IMR-90 (cell line): ENCODE data around the gene ENAH. TPM values are rescaled to one million over a fixed set of nuclear protein-coding genes. Genes with fewer than 3 reads are reported as not detected.

Experiments
- ATAC-seq: fragments of 200-7000 bp; cut with Tn5 transposase; 2 replicates; pipeline ENCODE4 v1.9.1; 2020; ENCODE audit warnings: low read depth, mild to moderate bottlenecking, moderate library complexity
- BruUV-seq: library from RNA; stranded (reverse); fragments of 400-500 nt; replicated peaks from 2 replicates; lab custom pipeline; 2021; lab: Mats Ljungman, UMichigan
- CTCF ChIA-PET: fragments of 300-600 bp; formaldehyde crosslinking; extraction: SDS; loops from one replicate; lab custom pipeline; 2021; ENCODE audit warnings: antibody characterized with exemption; lab: Yijun Ruan, JAX
- POLR2A ChIA-PET: fragments of 300-600 bp; sonication (Branson Sonifier 250); formaldehyde crosslinking; loops from one replicate; lab custom pipeline; 2022; ENCODE audit warnings: antibody characterized with exemption; ENCODE audit not compliant: unreplicated experiment; lab: Charles Lee
- DNase-seq: peaks from one replicate; pipeline ENCODE4 v3.0.0; 2013
- H2AFZ ChIP-seq: replicated peaks from 2 replicates; pipeline ENCODE3; 2013; ENCODE audit warnings: low read length, mild to moderate bottlenecking; ENCODE audit not compliant: poor library complexity
- H2AK5ac ChIP-seq: 2 replicates; pipeline ENCODE4 v1.6.1; 2013; ENCODE audit warnings: low read depth, low read length, inconsistent platforms
- H2AK9ac ChIP-seq: replicated peaks from 2 replicates; pipeline ENCODE3; 2013; ENCODE audit warnings: mild to moderate bottlenecking, low read depth, low read length, moderate library complexity; ENCODE audit not compliant: poor library complexity
- H2BK120ac ChIP-seq: 2 replicates; pipeline ENCODE4 v1.6.1; 2013; ENCODE audit warnings: low read depth, low read length, inconsistent platforms
- H2BK15ac ChIP-seq: 3 replicates; pipeline ENCODE4 v1.6.1; 2013; ENCODE audit warnings: low read depth, low read length, inconsistent platforms
- H2BK20ac ChIP-seq: 2 replicates; pipeline ENCODE4 v1.6.1; 2013; ENCODE audit warnings: low read depth, mild to moderate bottlenecking, inconsistent platforms, low read length, moderate library complexity
- H2BK5ac ChIP-seq: 2 replicates; pipeline ENCODE4 v1.6.1; 2013; ENCODE audit warnings: mild to moderate bottlenecking, low read depth, low read length, inconsistent platforms; ENCODE audit not compliant: poor library complexity, severe bottlenecking
- H3K14ac ChIP-seq: replicated peaks from 2 replicates; pipeline ENCODE4 v1.6.1; 2013; ENCODE audit warnings: low read depth, low read length, inconsistent platforms
- H3K18ac ChIP-seq: 2 replicates; pipeline ENCODE4 v1.6.1; 2013; ENCODE audit warnings: low read depth, low read length, control low read depth
- H3K23ac ChIP-seq: 2 replicates; pipeline ENCODE4 v1.6.1; 2013; ENCODE audit warnings: low read depth, low read length, inconsistent platforms
- H3K27ac ChIP-seq: 2 replicates; pipeline ENCODE4 v1.5.1; 2013; ENCODE audit warnings: mild to moderate bottlenecking, control low read depth, low read length; ENCODE audit not compliant: insufficient read depth
- H3K27me3 ChIP-seq: 2 replicates; pipeline ENCODE4 v1.6.1; 2013; ENCODE audit warnings: low read length; ENCODE audit not compliant: control insufficient read depth, insufficient read depth
- H3K36me3 ChIP-seq: 2 replicates; pipeline ENCODE4 v1.6.1; 2013; ENCODE audit warnings: low read length, mixed read lengths; ENCODE audit not compliant: control insufficient read depth, insufficient read depth
- H3K4ac ChIP-seq: 2 replicates; pipeline ENCODE4 v1.6.1; 2013; ENCODE audit warnings: low read depth, low read length, inconsistent platforms
- H3K4me1 ChIP-seq: 2 replicates; pipeline ENCODE4 v1.6.1; 2013; ENCODE audit warnings: low read length, mixed read lengths; ENCODE audit not compliant: control insufficient read depth, insufficient read depth
- H3K4me2 ChIP-seq: 2 replicates; pipeline ENCODE4 v1.6.1; 2013; ENCODE audit warnings: low read depth, mild to moderate bottlenecking, control low read depth, low read length, moderate library complexity
- H3K4me3 ChIP-seq: 2 replicates; pipeline ENCODE4 v1.5.1; 2013; ENCODE audit warnings: low read depth, mild to moderate bottlenecking, control low read depth, low read length, moderate library complexity; ENCODE audit not compliant: insufficient read depth
- H3K56ac ChIP-seq: 2 replicates; pipeline ENCODE4 v1.6.1; 2013; ENCODE audit warnings: low read length, inconsistent platforms; ENCODE audit not compliant: insufficient read depth; ENCODE audit errors: extremely low read depth
- H3K79me1 ChIP-seq, 2 experiments: 2 replicates each; pipeline ENCODE4 v1.6.1; 2013; ENCODE audit warnings: low read length in 2 of 2, inconsistent platforms in 1 of 2, low read depth in 1 of 2
- H3K9ac ChIP-seq: 2 replicates; pipeline ENCODE4 v1.6.1; 2013; ENCODE audit warnings: low read depth, low read length, control low read depth
- H3K9me1 ChIP-seq: 2 replicates; pipeline ENCODE4 v1.6.1; 2013; ENCODE audit warnings: low read length, inconsistent platforms; ENCODE audit not compliant: insufficient read depth
- H3K9me3 ChIP-seq: 2 replicates; pipeline ENCODE4 v1.6.1; 2013; ENCODE audit warnings: low read length; ENCODE audit not compliant: control insufficient read depth, insufficient read depth
- H4K20me1 ChIP-seq: 2 replicates; pipeline ENCODE4 v1.6.1; 2013; ENCODE audit warnings: low read length, inconsistent platforms; ENCODE audit not compliant: insufficient read depth
- H4K5ac ChIP-seq: 2 replicates; pipeline ENCODE4 v1.6.1; 2013; ENCODE audit warnings: mild to moderate bottlenecking, low read depth, low read length, control low read depth
- H4K8ac ChIP-seq, 2 experiments: 2 replicates each; pipeline ENCODE4 v1.6.1; 2013; ENCODE audit warnings: low read depth in 2 of 2, low read length in 2 of 2, control low read depth in 1 of 2, inconsistent platforms in 1 of 2
- H4K91ac ChIP-seq: 2 replicates; pipeline ENCODE4 v1.6.1; 2013; ENCODE audit warnings: low read depth, low read length, inconsistent platforms; ENCODE audit not compliant: insufficient read depth
- CHD1 ChIP-seq: IDR thresholded peaks from 2 replicates; pipeline ENCODE4 v1.6.1; 2012; ENCODE audit warnings: low read depth, low read length, improper control_type of control experiment
- ELK1 ChIP-seq: fragments of 150-350 bp; IDR thresholded peaks from 2 replicates; pipeline ENCODE4 v1.6.1; 2016; ENCODE audit warnings: low read depth, mild to moderate bottlenecking, low read length, moderate library complexity, borderline replicate concordance
- RCOR1 ChIP-seq: IDR thresholded peaks from 2 replicates; pipeline ENCODE4 v1.6.1; 2012; ENCODE audit warnings: mild to moderate bottlenecking, low read length, improper control_type of control experiment; ENCODE audit not compliant: insufficient replicate concordance
- RFX5 ChIP-seq: IDR thresholded peaks from 2 replicates; pipeline ENCODE4 v1.8.0; 2012; ENCODE audit warnings: low read depth, mild to moderate bottlenecking, low read length, moderate library complexity
- USF2 ChIP-seq: fragments of 150-350 bp; IDR thresholded peaks from 2 replicates; pipeline ENCODE4 v1.6.1; 2017; ENCODE audit warnings: mild to moderate bottlenecking, antibody characterized with exemption, low read length, low read depth
- WGBS, 2 experiments: methylation state at CpG; one replicate each; pipeline versions ENCODE4 v1.1.5 to v1.1.7; 2013; ENCODE audit warnings: missing lambda C conversion rate in 2 of 2; ENCODE audit not compliant: insufficient read length in 1 of 2; ENCODE audit errors: extremely low coverage in 2 of 2; 5-methylcytosine and 5-hydroxymethylcytosine counted together
- dilution Hi-C: fragments of 300-500 bp; cut with HindIII; formaldehyde crosslinking; loops from one replicate; pipeline ENCODE4 v1.14.3; 2018; ENCODE audit warnings: low sequenced_read_pairs; ENCODE audit not compliant: unreplicated experiment
- in situ Hi-C: fragments of 300-500 bp; cut with MboI; formaldehyde crosslinking; loops from 3 replicates; pipeline ENCODE4 v1.14.3; 2019; ENCODE audit warnings: low sequenced_read_pairs, inconsistent platforms, mixed read lengths
- intact Hi-C: fragments of 100-400 bp; cut with micrococcal nuclease; formaldehyde crosslinking; loops from 2 replicates; pipeline ENCODE4 v1.10.0; 2022
- polyA plus RNA-seq, 3 experiments: library from polyadenylated mRNA; depleted of rRNA; stranded (reverse); fragments of >200 nt; gene quantifications; 2 replicates each; pipeline ENCODE4 v1.2.3, GENCODE V29; 2012; ENCODE audit warnings: low replicate concordance in 1 of 3
- total RNA-seq: library from RNA; depleted of rRNA; stranded (reverse); fragments of >200 nt; gene quantifications from 2 replicates; pipeline ENCODE4 v1.2.3, GENCODE V29; 2012
- TF ChIP-seq, protein P1 (sequence below): conservative IDR thresholded peaks from 2 replicates; pipeline ENCODE4 v1.5.1; 2012; ENCODE audit warnings: mild to moderate bottlenecking, low read depth, low read length, improper control_type of control experiment

The ENAH gene
- total and polyA plus RNA-seq, 2 of the 4 experiments (the other 2 are of a cell fraction): 61.3 to 86.9 TPM

- CTCF ChIA-PET: no interaction called here
- dilution Hi-C loops: loop anchor here (25.0 kb wide), 1 partner anchor 536 kb away; the partner anchor contains the start of gene SDE2
- Histone ChIP-seq H3K4me3 (no peak overlapping the region), H2AK9ac (peak overlapping the region; percentile 13), H3K36me3 (no peaks in the 10 kb centered on the region), H2AK5ac (no peak overlapping the region), H3K9ac (no peak overlapping the region), H4K20me1 (peaks cover 3% of the 10 kb centered on the region; the same call in 1 of the 2 replicates), H3K23ac (no peak overlapping the region), H3K4ac (no peak overlapping the region), H2BK15ac (no peak overlapping the region), H3K14ac (no peak overlapping the region), H4K5ac (no peak overlapping the region), H3K18ac (no peak overlapping the region), H4K8ac (no peak overlapping the region), H3K9me3 (no peaks in the 10 kb centered on the region), H2BK20ac (no peak overlapping the region), H3K27me3 (no peaks in the 10 kb centered on the region), H2BK120ac (no peak overlapping the region), H3K4me2 (no peak overlapping the region), H2AFZ (no peak overlapping the region), H3K79me1 (no peaks in the 10 kb centered on the region), H3K56ac (no peak overlapping the region), H4K91ac (no peak overlapping the region), H3K27ac (no peak overlapping the region), H3K4me1 (peaks cover 9% of the 10 kb centered on the region), H3K9me1 (peaks cover 3% of the 10 kb centered on the region; the same call in 1 of the 2 replicates), H2BK5ac (no peak overlapping the region)
- POLR2A ChIA-PET: no interaction called here
- in situ Hi-C loops: no loop called here
- no peak for ATAC-seq
- intact Hi-C loops: no loop called here
- WGBS, 2 experiments: no CpG with 5 or more reads among the region's 6 CpGs
- TF ChIP-seq ELK1 (no peak), USF2 (no peak), RCOR1 (no peak), RFX5 (no peak), CHD1 (no peak)
- TF ChIP-seq, protein P1, sequence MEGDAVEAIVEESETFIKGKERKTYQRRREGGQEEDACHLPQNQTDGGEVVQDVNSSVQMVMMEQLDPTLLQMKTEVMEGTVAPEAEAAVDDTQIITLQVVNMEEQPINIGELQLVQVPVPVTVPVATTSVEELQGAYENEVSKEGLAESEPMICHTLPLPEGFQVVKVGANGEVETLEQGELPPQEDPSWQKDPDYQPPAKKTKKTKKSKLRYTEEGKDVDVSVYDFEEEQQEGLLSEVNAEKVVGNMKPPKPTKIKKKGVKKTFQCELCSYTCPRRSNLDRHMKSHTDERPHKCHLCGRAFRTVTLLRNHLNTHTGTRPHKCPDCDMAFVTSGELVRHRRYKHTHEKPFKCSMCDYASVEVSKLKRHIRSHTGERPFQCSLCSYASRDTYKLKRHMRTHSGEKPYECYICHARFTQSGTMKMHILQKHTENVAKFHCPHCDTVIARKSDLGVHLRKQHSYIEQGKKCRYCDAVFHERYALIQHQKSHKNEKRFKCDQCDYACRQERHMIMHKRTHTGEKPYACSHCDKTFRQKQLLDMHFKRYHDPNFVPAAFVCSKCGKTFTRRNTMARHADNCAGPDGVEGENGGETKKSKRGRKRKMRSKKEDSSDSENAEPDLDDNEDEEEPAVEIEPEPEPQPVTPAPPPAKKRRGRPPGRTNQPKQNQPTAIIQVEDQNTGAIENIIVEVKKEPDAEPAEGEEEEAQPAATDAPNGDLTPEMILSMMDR: no peak
- no TSS peak for BruUV-seq
- no peak for DNase-seq
Observed at GRCh38 chr1:225451340-225451739, 201.6 kb downstream of the ENAH start.
